Adrenal gland (tissue), 12 donors: Measurements from ENCODE around the gene STK11IP. TPM values are rescaled to one million over a fixed set of nuclear protein-coding genes. Genes with fewer than 3 reads are reported as not detected.

ENCODE experiments used
- DNase-seq, 7 donors: peaks; one replicate each; pipeline ENCODE4 v3.0.0-alpha.2; 2019 to 2020
- H3K27ac ChIP-seq, 5 donors: fragments of 200-600 bp; sonication (generic) in 4 of 5; 1 replicate in 3 of 5; 2 replicates in 2 of 5; pipeline versions ENCODE4 v1.5.1 to v1.8.0; 2016 to 2020; ENCODE audit warnings: mild to moderate bottlenecking in 1 of 5
- H3K27me3 ChIP-seq: fragments of 200-600 bp; 2 replicates; pipeline ENCODE4 v1.8.0; 2021
- H3K36me3 ChIP-seq, 2 donors: fragments of 200-600 bp; replicated peaks in 1 of 2; 1 replicate in 1 of 2; 2 replicates in 1 of 2; pipeline versions ENCODE4 v1.5.1 to v1.8.0; 2018 to 2022
- H3K4me1 ChIP-seq, 2 donors: fragments of 200-600 bp; replicated peaks in 1 of 2; 1 replicate in 1 of 2; 2 replicates in 1 of 2; pipeline versions ENCODE4 v1.5.1 to v1.8.0; 2018 to 2021
- H3K4me3 ChIP-seq, 4 donors: fragments of 200-600 bp; sonication (generic) in 3 of 4; one replicate each; pipeline ENCODE4 v1.5.1; 2016 to 2018
- H3K9me3 ChIP-seq, 3 donors: fragments of 200-600 bp; sonication (generic) in 1 of 3; replicated peaks in 1 of 3; 1 replicate in 2 of 3; 2 replicates in 1 of 3; pipeline versions ENCODE4 v1.5.1 to v1.8.0; 2016 to 2021
- POLR2A ChIP-seq, 2 donors: fragments of 450-650 bp; IDR thresholded peaks; one replicate each; pipeline ENCODE4 v1.6.1; 2017; ENCODE audit warnings: antibody characterized with exemption in 2 of 2, mild to moderate bottlenecking in 2 of 2, moderate library complexity in 1 of 2
- WGBS, 4 donors: extraction: QIAGEN DNeasy Blood & Tissue Kit in 2 of 4; methylation state at CpG; one replicate each; pipeline versions ENCODE4 v1.1.5 to v1.1.7; 2013 to 2017; 5-methylcytosine and 5-hydroxymethylcytosine counted together
- intact Hi-C, 2 donors: fragments of 100-400 bp; cut with DNase I; formaldehyde crosslinking; loops; one replicate each; pipeline versions ENCODE4 v1.14.1 to v1.15.0; 2022 to 2023
- polyA plus RNA-seq, 3 donors: library from polyadenylated mRNA; stranded (reverse); fragments of 200-250 nt in 2 of 3; fragments of 350-450 nt in 1 of 3; fragmentation: Illumina TruSeq in 1 of 3; extraction: RNeasy Lipid Tissue Mini Kit (QIAGEN cat#74804) in 1 of 3; gene quantifications; one replicate each; pipeline ENCODE4 v1.2.3, GENCODE V29; 2013 to 2014
- total RNA-seq, 9 donors: library from RNA; depleted of rRNA in 4 of 9; stranded (reverse); fragments of >200 nt in 4 of 9; fragments of 120-200 nt in 1 of 9; fragmentation: NEBNext Ultra II Directional in 1 of 9; extraction: Animal tissue kit (Norgen Biotek cat#: 25700) in 1 of 9; gene quantifications; one replicate each; pipeline versions ENCODE4 v1.1.0 to v1.2.4, GENCODE V29; 2013 to 2023
- TF ChIP-seq, protein P1 (sequence below), 6 experiments: fragments of 450-650 bp in 4 of 6; fragments of 200-600 bp in 2 of 6; sonication (generic) in 1 of 6; IDR thresholded peaks; 1 replicate in 5 of 6; 2 replicates in 1 of 6; pipeline versions ENCODE4 v1.5.1 to v1.8.0; 2016 to 2021; ENCODE audit warnings: antibody characterized with exemption in 6 of 6, mild to moderate bottlenecking in 2 of 6, moderate library complexity in 1 of 6
- donor health status: healthy with polysubstance abuse.
- donor health status: Bipolar disorder and iron deficiency.
- donor health status: DM: yes; HTN: yes; CAD: no.
- donor health status: DM: no; HTN: no; CAD: no.
- donor health status: DM: no; HTN: no; CAD: no.
- donor health status: DM: yes; HTN: yes; CAD: no.

STK11IP gene
- total and polyA plus RNA-seq, 12 donors, result 5.0 to 68.1 (median 25.5) TPM

DNA sequence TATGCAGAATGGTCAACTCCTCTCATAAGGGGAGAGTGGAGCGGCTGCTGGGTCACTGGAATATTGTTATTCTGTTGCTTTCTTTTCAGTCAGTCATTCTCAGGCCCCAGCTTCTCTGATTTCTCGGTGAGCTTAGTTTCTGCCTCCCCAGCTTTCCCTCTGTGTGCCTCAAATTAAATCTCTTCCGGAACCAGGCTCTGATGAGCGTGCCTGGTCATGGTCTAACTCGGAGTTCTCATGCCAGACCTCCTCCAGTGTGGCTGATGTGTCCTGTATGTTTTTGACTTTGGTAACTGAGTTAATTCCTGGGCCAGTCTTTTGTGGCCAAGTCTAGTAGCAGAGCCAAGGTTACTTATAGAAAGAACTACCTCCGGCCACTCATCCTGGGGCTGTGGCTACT is 4.9 kb upstream of the STK11IP start:
- no peaks in the 10 kb centered on the region for H3K27me3 ChIP-seq
- no peak overlapping the region for H3K27ac ChIP-seq
- DNase-seq, result peak in 1 of 7 donors; percentile 68
- H3K4me1 ChIP-seq, result peaks cover 3 to 4% of the 10 kb centered on the region in 2 donors
- intact Hi-C loops, result no loop called here
- no peaks in the 10 kb centered on the region for H3K36me3 ChIP-seq
- H3K9me3 ChIP-seq, result no peaks in the 10 kb centered on the region
- no peak for TF ChIP-seq POLR2A (IDR thresholded peaks at IDR 0.05)
- TF ChIP-seq, protein P1, sequence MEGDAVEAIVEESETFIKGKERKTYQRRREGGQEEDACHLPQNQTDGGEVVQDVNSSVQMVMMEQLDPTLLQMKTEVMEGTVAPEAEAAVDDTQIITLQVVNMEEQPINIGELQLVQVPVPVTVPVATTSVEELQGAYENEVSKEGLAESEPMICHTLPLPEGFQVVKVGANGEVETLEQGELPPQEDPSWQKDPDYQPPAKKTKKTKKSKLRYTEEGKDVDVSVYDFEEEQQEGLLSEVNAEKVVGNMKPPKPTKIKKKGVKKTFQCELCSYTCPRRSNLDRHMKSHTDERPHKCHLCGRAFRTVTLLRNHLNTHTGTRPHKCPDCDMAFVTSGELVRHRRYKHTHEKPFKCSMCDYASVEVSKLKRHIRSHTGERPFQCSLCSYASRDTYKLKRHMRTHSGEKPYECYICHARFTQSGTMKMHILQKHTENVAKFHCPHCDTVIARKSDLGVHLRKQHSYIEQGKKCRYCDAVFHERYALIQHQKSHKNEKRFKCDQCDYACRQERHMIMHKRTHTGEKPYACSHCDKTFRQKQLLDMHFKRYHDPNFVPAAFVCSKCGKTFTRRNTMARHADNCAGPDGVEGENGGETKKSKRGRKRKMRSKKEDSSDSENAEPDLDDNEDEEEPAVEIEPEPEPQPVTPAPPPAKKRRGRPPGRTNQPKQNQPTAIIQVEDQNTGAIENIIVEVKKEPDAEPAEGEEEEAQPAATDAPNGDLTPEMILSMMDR (IDR thresholded peaks at IDR 0.05), result no peak
- WGBS, 4 donors, result 77 to 87% (median 81%) methylated on average over 6 of the region's 6 CpGs
- H3K4me3 ChIP-seq, result no peak overlapping the region

DNA sequence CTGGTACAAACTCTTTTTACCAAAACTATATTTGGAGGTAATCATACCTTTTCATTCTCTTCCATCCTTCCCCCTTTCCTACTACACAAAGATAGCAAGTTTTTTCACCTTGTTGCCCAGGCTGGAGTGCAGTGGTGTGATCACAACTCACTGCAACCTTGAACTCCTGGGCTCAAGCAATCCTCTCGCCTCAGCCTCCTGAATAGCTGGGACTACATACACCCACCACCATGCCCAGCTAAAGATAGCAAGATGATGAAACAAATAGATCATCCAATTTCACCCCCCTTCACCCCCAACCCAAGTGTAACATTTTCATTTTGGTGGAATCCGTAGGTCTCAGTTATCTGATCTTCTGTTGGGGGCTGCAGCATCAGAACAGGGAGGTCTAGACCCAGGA is 4.5 kb upstream of the STK11IP start:
- 59 to 84% (median 79%) methylated on average over 2 of the region's 2 CpGs for WGBS, 4 donors
- Histone ChIP-seq H3K4me1 (peaks cover 3 to 4% of the 10 kb centered on the region in 2 donors), H3K27me3 (no peaks in the 10 kb centered on the region), H3K27ac (no peak overlapping the region), H3K9me3 (no peaks in the 10 kb centered on the region), H3K4me3 (no peak overlapping the region), H3K36me3 (no peaks in the 10 kb centered on the region)
- DNase-seq, result no peak
- intact Hi-C loops, result no loop called here
- TF ChIP-seq, protein P1 (IDR thresholded peaks at IDR 0.05), result no peak
- TF ChIP-seq POLR2A (IDR thresholded peaks at IDR 0.05), result no peak

DNA sequence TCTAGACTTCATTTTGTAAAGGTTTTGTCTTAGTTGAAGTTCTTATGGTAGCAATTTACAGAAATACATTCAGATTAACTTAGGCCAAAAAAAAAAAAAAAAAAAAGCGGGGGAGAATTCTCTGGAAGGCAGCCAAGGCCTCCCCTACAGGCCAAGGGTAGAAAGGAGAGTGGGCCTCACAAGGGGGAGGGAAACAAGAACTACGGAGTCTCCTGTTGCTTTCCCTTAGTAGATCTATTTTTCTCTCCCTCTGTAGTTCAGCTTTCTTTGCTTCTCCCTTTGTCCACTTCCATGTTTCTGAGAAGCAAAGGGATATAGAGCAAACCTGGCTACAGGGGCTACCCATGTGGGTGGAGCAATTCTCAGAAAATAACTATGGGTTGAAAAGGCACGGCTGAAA is 2.4 kb upstream of the STK11IP start:
- H3K4me1 ChIP-seq, result peaks cover 4 to 10% of the 10 kb centered on the region in 2 donors
- intact Hi-C loops, result no loop called here
- no peaks in the 10 kb centered on the region for H3K36me3 ChIP-seq
- H3K9me3 ChIP-seq, result no peaks in the 10 kb centered on the region
- H3K27ac ChIP-seq, result peak overlapping the region in 2 of 5 donors; percentile 1 to 11
- no peak overlapping the region for H3K4me3 ChIP-seq
- H3K27me3 ChIP-seq, result no peaks in the 10 kb centered on the region
- TF ChIP-seq POLR2A (IDR thresholded peaks at IDR 0.05), result no peak
- TF ChIP-seq, protein P1 (IDR thresholded peaks at IDR 0.05), result no peak
- DNase-seq, result no peak
- 34 to 45% (median 39%) methylated on average over 2 to 3 of the region's 3 CpGs for WGBS, 4 donors

DNA sequence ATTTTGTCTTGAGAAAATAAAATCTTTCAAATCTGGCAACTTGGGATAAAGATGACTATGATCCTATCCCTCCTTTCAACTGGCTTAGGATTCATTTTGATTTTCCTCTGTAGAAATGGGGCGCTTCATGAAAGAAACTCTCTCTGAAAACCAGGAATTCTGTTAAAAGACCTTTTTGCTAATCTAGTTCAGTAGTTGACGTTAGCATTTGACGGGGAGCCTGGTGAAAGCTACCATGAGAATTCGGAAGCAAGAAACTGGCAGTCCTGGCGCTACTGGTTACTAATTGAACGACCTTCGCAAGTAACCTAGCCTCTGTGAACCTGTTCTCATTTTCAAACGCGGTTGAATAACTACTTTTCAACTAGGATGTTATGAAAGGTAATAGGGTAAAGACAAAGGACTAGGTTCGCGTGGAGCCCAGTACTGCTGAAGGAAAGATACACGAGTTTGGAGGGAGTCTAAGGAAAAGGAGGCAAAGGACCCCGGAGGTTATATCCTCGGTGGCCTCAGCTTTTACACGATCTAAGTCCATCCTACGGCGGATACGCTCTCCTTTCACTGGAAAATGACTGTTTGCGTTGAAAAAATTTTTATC is 604 bp upstream of the STK11IP start:
- Histone ChIP-seq H3K4me3 (peak overlapping the region in 3 of 4 donors; percentile 47 to 93 (median 58)), H3K27ac (peak overlapping the region; percentile 81 to 98 (median 92)), H3K9me3 (no peaks in the 10 kb centered on the region), H3K27me3 (no peaks in the 10 kb centered on the region), H3K36me3 (peaks cover 0 to 7% of the 10 kb centered on the region in 2 donors), H3K4me1 (peaks cover 4 to 10% of the 10 kb centered on the region in 2 donors)
- intact Hi-C loops, result no loop called here
- peak in 1 of 7 donors; percentile 27 for DNase-seq
- WGBS, 4 donors, result 6 to 9% (median 8%) methylated on average over 19 of the region's 19 CpGs
- TF ChIP-seq POLR2A (IDR thresholded peaks at IDR 0.05), result no peak
- TF ChIP-seq, protein P1 (IDR thresholded peaks at IDR 0.05), result no peak
